Ectodermal cell (in vitro differentiated cells): Measurements from ENCODE around the gene PPFIBP1.

Source experiments
- H3K27ac ChIP-seq: 2 replicates; pipeline ENCODE4 v1.7.0; 2013; ENCODE audit warnings: mild to moderate bottlenecking, low read depth, low read length; ENCODE audit not compliant: insufficient read depth, poor library complexity, severe bottlenecking
- H3K27me3 ChIP-seq: 2 replicates; pipeline ENCODE4 v1.7.0; 2013; ENCODE audit warnings: mild to moderate bottlenecking, low read length; ENCODE audit not compliant: insufficient read depth, control insufficient read depth, poor library complexity, severe bottlenecking
- H3K36me3 ChIP-seq: one replicate; pipeline ENCODE4 v1.7.0; 2013; ENCODE audit warnings: low read length; ENCODE audit not compliant: control insufficient read depth, insufficient read depth
- H3K4me1 ChIP-seq: one replicate; pipeline ENCODE4 v1.7.0; 2013; ENCODE audit warnings: low read length; ENCODE audit not compliant: control insufficient read depth, insufficient read depth
- H3K4me3 ChIP-seq: 2 replicates; pipeline ENCODE4 v1.7.0; 2013; ENCODE audit warnings: low read depth, low read length, control low read depth; ENCODE audit not compliant: insufficient read depth
- H3K9me3 ChIP-seq: 2 replicates; pipeline ENCODE4 v1.7.0; 2013; ENCODE audit warnings: mild to moderate bottlenecking, low read length, moderate library complexity; ENCODE audit not compliant: control insufficient read depth
- WGBS, 2 experiments: methylation state at CpG; one replicate each; pipeline ENCODE4 v1.1.7; 2013; ENCODE audit warnings: missing lambda C conversion rate in 2 of 2; 5-methylcytosine and 5-hydroxymethylcytosine counted together

The PPFIBP1 gene

GRCh38 chr12:27672643-27673042, 148.6 kb downstream of the PPFIBP1 start:
- H3K27me3 ChIP-seq: no peaks in the 10 kb centered on the region
- H3K9me3 ChIP-seq: no peaks in the 10 kb centered on the region
- WGBS, 2 experiments: 88 to 100% methylated on average over 1 of the region's 1 CpG
- H3K4me1 ChIP-seq: no peaks in the 10 kb centered on the region
- no peak overlapping the region for H3K27ac ChIP-seq
- H3K36me3 ChIP-seq: peaks cover 2% of the 10 kb centered on the region
- no peak overlapping the region for H3K4me3 ChIP-seq

GRCh38 chr12:27673101-27673718, 149.2 kb downstream of the PPFIBP1 start:
- Histone ChIP-seq H3K4me1 (no peaks in the 10 kb centered on the region), H3K36me3 (no peaks in the 10 kb centered on the region), H3K27me3 (no peaks in the 10 kb centered on the region), H3K4me3 (no peak overlapping the region), H3K9me3 (no peaks in the 10 kb centered on the region), H3K27ac (no peak overlapping the region)
- WGBS, 2 experiments: 98 to 100% methylated on average over 3 of the region's 3 CpGs

DNA sequence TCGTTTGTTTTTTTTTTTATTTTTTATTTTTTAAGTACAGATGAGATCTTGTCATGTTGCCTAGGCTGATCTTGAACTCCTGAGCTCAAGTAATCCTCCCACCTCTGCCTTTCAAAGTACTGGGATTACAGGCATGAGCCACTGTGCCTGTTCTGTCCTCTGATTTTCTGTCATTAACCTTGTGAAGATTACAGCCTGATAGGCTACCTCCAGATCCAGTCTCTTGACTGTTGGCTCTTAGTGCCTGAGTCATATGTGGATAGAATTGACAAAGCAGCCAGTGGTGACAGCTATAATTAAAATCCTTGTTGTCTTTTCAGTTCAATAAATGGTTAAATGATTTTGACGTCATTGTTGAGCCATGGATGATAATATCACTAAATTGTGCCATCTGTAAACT, 151.0 kb downstream of the PPFIBP1 start:
- Histone ChIP-seq H3K27ac (no peak overlapping the region), H3K9me3 (no peaks in the 10 kb centered on the region), H3K27me3 (no peaks in the 10 kb centered on the region), H3K4me3 (no peak overlapping the region), H3K4me1 (no peaks in the 10 kb centered on the region), H3K36me3 (peaks cover 2% of the 10 kb centered on the region)
- WGBS, 2 experiments: 95% methylated on average over 2 of the region's 2 CpGs; no CpG with 5 or more reads in 1 of the 2 experiments

GRCh38 chr12:27680619-27681018, 156.6 kb downstream of the PPFIBP1 start:
- H3K4me1 ChIP-seq: no peaks in the 10 kb centered on the region
- peaks cover 2% of the 10 kb centered on the region for H3K36me3 ChIP-seq
- no peaks in the 10 kb centered on the region for H3K27me3 ChIP-seq
- H3K27ac ChIP-seq: no peak overlapping the region
- H3K4me3 ChIP-seq: no peak overlapping the region
- no peaks in the 10 kb centered on the region for H3K9me3 ChIP-seq

DNA sequence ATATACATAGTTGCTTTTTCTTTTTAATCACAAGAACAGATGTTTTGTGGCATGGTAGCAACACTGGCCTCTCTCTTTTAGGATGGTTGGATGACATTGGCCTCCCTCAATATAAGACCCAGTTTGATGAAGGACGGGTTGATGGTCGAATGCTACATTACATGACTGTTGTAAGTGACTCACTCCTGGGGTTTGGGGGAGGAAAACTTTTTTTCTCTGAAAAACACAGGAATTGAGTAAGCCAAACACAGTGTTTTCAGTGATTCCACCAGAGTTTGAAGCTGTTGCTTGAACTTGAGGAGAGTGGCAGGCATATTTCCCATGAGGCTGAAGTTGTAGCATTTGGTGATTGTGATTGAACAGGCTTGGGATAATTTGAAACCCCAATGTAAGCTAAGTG, 158.5 kb downstream of the PPFIBP1 start:
- Histone ChIP-seq H3K4me3 (no peak overlapping the region), H3K4me1 (no peaks in the 10 kb centered on the region), H3K36me3 (peaks cover 2% of the 10 kb centered on the region), H3K9me3 (no peaks in the 10 kb centered on the region), H3K27me3 (no peaks in the 10 kb centered on the region), H3K27ac (no peak overlapping the region)
- WGBS, 2 experiments: 89 to 94% methylated on average over 2 of the region's 2 CpGs

DNA sequence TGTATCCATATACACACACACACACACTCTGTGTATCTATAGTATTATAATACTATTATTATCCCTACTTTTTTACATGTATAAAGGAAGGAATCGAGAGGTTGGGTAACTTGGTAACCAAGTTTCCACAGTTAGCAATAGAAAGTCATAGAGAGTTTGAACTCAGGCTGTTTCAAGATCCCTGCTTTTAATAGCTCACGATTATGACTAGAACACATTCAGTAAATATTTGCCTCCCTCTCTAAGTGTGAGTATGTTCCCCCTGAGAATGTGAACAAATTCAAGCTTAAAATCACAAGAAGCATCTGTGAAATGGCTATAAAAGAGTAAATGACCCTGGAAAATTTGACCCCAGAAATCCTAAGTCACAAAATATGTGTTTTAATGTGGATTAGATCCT, 161.3 kb downstream of the PPFIBP1 start:
- WGBS, 2 experiments: 98 to 100% methylated on average over 2 of the region's 2 CpGs
- Histone ChIP-seq H3K9me3 (no peaks in the 10 kb centered on the region), H3K4me3 (no peak overlapping the region), H3K27me3 (no peaks in the 10 kb centered on the region), H3K36me3 (peaks cover 3% of the 10 kb centered on the region), H3K27ac (no peak overlapping the region), H3K4me1 (no peaks in the 10 kb centered on the region)

DNA sequence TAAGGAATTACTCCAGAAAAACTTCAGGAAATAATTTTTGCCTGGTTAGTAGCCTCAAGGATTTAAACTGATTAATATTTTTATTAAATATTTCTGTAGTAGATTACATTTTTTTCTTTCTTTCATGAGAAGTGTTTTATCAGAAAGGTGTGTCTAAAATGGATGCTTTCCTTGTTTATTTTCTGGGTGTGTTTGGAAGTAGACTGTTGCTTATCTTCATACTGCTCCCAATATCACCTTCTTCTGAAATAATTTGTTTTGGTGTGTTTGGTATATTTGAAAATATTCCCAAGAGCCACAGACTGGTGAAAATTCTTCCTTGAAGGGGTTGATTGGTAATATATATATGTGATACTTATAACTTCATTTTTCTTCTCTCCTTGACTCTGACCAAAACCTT, 162.1 kb downstream of the PPFIBP1 start:
- no peaks in the 10 kb centered on the region for H3K9me3 ChIP-seq
- no peaks in the 10 kb centered on the region for H3K27me3 ChIP-seq
- H3K36me3 ChIP-seq: peaks cover 3% of the 10 kb centered on the region
- no peak overlapping the region for H3K4me3 ChIP-seq
- no peak overlapping the region for H3K27ac ChIP-seq
- H3K4me1 ChIP-seq: no peaks in the 10 kb centered on the region

- Histone ChIP-seq H3K4me3 (no peak overlapping the region), H3K4me1 (no peaks in the 10 kb centered on the region), H3K27me3 (no peaks in the 10 kb centered on the region), H3K36me3 (peaks cover 13% of the 10 kb centered on the region), H3K9me3 (no peaks in the 10 kb centered on the region), H3K27ac (no peak overlapping the region)
- WGBS, 2 experiments: 94 to 100% methylated on average over 2 to 3 of the region's 3 CpGs
These were observed 164.7 kb downstream of the PPFIBP1 start for GRCh38 chr12:27688671-27689070.

GRCh38 chr12:27689558-27690180, 165.7 kb downstream of the PPFIBP1 start:
- no peaks in the 10 kb centered on the region for H3K4me1 ChIP-seq
- peaks cover 13% of the 10 kb centered on the region for H3K36me3 ChIP-seq
- 95 to 96% methylated on average over 13 of the region's 13 CpGs for WGBS, 2 experiments
- H3K4me3 ChIP-seq: no peak overlapping the region
- H3K9me3 ChIP-seq: no peaks in the 10 kb centered on the region
- H3K27ac ChIP-seq: no peak overlapping the region
- H3K27me3 ChIP-seq: no peaks in the 10 kb centered on the region

GRCh38 chr12:27693403-27693802, 169.4 kb downstream of the PPFIBP1 start:
- Histone ChIP-seq H3K9me3 (no peaks in the 10 kb centered on the region), H3K4me1 (no peaks in the 10 kb centered on the region), H3K27ac (no peak overlapping the region), H3K27me3 (no peaks in the 10 kb centered on the region), H3K36me3 (peaks cover 13% of the 10 kb centered on the region), H3K4me3 (no peak overlapping the region)
- WGBS, 2 experiments: 91 to 100% methylated on average over 1 to 2 of the region's 2 CpGs
